Measurements from ENCODE around the gene TTC23L. TPM values are rescaled to one million over a fixed set of nuclear protein-coding genes. Genes with fewer than 3 reads are reported as not detected.

The TTC23L gene
- total RNA-seq, 2 donors from 2014 or later: 2.4 to 2.7 TPM

DNA sequence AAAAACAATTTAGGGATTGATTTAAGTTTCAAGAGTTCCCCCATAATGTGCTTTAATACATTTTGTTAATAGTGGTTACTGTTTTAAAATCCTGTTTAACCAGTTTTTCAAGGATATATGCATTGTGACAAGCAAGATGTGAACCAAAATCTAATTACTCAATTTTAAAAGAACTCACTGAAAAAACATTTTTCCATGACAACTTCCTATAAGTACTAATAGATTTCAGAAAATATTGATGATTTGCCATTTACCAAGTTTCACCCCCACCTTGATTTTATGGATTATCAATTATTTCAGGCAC, 85.5 kb downstream of the TTC23L start:
- no peaks in the 10 kb centered on the region for H3K27me3 ChIP-seq (replicated peaks; ENCODE audit: insufficient read depth)
- no peaks in the 10 kb centered on the region for H3K9me3 ChIP-seq
- H3K27ac ChIP-seq: no peak overlapping the region
- DNase-seq (ENCODE audit: low spot score): no peak
- no peak overlapping the region for H3K4me3 ChIP-seq
- H3K36me3 ChIP-seq: peaks cover 0 to 7% of the 10 kb centered on the region in 2 donors
- TF ChIP-seq POLR2AphosphoS5 (IDR thresholded peaks at IDR 0.05) (no peak), POLR2A (IDR thresholded peaks at IDR 0.05) (no peak)
- TF ChIP-seq, protein P1, sequence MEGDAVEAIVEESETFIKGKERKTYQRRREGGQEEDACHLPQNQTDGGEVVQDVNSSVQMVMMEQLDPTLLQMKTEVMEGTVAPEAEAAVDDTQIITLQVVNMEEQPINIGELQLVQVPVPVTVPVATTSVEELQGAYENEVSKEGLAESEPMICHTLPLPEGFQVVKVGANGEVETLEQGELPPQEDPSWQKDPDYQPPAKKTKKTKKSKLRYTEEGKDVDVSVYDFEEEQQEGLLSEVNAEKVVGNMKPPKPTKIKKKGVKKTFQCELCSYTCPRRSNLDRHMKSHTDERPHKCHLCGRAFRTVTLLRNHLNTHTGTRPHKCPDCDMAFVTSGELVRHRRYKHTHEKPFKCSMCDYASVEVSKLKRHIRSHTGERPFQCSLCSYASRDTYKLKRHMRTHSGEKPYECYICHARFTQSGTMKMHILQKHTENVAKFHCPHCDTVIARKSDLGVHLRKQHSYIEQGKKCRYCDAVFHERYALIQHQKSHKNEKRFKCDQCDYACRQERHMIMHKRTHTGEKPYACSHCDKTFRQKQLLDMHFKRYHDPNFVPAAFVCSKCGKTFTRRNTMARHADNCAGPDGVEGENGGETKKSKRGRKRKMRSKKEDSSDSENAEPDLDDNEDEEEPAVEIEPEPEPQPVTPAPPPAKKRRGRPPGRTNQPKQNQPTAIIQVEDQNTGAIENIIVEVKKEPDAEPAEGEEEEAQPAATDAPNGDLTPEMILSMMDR (IDR thresholded peaks at IDR 0.05): no peak
- intact Hi-C loops (cut with DNase I): loop anchor here (10.0 kb wide), 1 partner anchor 1480 kb away; the partner anchor contains the start of gene TARS1
- H3K4me1 ChIP-seq (replicated peaks): peaks cover 3% of the 10 kb centered on the region

DNA sequence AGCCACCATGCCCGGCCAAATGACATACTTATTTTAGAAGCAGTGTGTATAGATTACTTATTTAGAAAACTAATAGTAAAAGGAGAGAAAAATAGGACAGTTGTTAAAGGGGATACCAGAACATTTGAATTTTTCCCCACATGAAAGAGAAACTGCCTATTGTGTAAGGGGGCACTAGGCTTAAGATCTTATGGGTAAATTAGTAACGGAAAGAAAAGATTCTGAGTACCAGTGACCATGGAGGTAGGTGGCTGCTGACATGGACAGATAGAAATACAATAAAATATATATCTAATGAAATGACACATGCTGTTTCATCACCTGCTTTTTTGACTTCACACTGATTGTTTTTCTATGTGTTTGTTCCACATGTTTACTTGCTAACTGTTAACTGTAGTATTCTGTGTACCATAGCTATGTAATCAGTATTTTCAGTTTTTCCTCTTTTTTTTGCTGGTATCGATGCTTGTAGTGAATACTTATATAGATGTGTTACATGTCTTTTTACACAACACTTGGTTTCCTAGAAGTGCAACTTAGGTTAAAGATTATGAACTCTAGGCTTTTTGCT, 87.4 kb downstream of the TTC23L start:
- no peaks in the 10 kb centered on the region for H3K27me3 ChIP-seq (replicated peaks; ENCODE audit: insufficient read depth)
- peaks cover 10% of the 10 kb centered on the region for H3K4me1 ChIP-seq (replicated peaks)
- H3K36me3 ChIP-seq: peaks cover 0 to 7% of the 10 kb centered on the region in 2 donors
- no peak overlapping the region for H3K4me3 ChIP-seq
- DNase-seq (ENCODE audit: low spot score): no peak
- intact Hi-C loops (cut with DNase I): loop anchor here (5.0 to 10.0 kb wide), 2 partner anchors 929 to 1482 kb away; partner anchors contain the start of gene TARS1
- TF ChIP-seq POLR2AphosphoS5 (IDR thresholded peaks at IDR 0.05): no peak
- TF ChIP-seq POLR2A (IDR thresholded peaks at IDR 0.05): no peak
- TF ChIP-seq, protein P1 (IDR thresholded peaks at IDR 0.05): no peak
- WGBS: 88% methylated on average over 3 of the region's 3 CpGs
- no peak overlapping the region for H3K27ac ChIP-seq
- no peaks in the 10 kb centered on the region for H3K9me3 ChIP-seq

- Histone ChIP-seq H3K4me1 (replicated peaks) (peaks cover 10% of the 10 kb centered on the region), H3K4me3 (no peak overlapping the region), H3K36me3 (peaks cover 0 to 7% of the 10 kb centered on the region in 2 donors), H3K9me3 (no peaks in the 10 kb centered on the region), H3K27me3 (replicated peaks; ENCODE audit: insufficient read depth) (no peaks in the 10 kb centered on the region), H3K27ac (no peak overlapping the region)
- TF ChIP-seq, protein P1 (IDR thresholded peaks at IDR 0.05): no peak
- TF ChIP-seq POLR2AphosphoS5 (IDR thresholded peaks at IDR 0.05) (no peak), POLR2A (IDR thresholded peaks at IDR 0.05) (no peak)
- no peak for DNase-seq (ENCODE audit: low spot score)
- intact Hi-C loops (cut with DNase I): loop anchor here (5.0 to 10.0 kb wide), 2 partner anchors 930 to 1483 kb away; partner anchors contain the start of gene TARS1
- WGBS: 95% methylated on average over 5 of the region's 5 CpGs
These were observed 88.8 kb downstream of the TTC23L start for GRCh38 chr5:34927785-34928184.

- intact Hi-C loops (cut with DNase I): loop anchor here (5.0 to 10.0 kb wide), 2 partner anchors 931 to 1483 kb away; partner anchors contain the start of gene TARS1
- H3K4me3 ChIP-seq: no peak overlapping the region
- WGBS: 93% methylated on average over 5 of the region's 5 CpGs
- H3K27me3 ChIP-seq (replicated peaks; ENCODE audit: insufficient read depth): no peaks in the 10 kb centered on the region
- H3K36me3 ChIP-seq: peaks cover 0 to 5% of the 10 kb centered on the region in 2 donors
- peaks cover 10% of the 10 kb centered on the region for H3K4me1 ChIP-seq (replicated peaks)
- no peaks in the 10 kb centered on the region for H3K9me3 ChIP-seq
- no peak overlapping the region for H3K27ac ChIP-seq
- TF ChIP-seq, protein P1 (IDR thresholded peaks at IDR 0.05): no peak
- no peak for TF ChIP-seq POLR2AphosphoS5 (IDR thresholded peaks at IDR 0.05)
- TF ChIP-seq POLR2A (IDR thresholded peaks at IDR 0.05): no peak
- DNase-seq (ENCODE audit: low spot score): no peak
These were observed 89.3 kb downstream of the TTC23L start for GRCh38 chr5:34928267-34928666.

DNA sequence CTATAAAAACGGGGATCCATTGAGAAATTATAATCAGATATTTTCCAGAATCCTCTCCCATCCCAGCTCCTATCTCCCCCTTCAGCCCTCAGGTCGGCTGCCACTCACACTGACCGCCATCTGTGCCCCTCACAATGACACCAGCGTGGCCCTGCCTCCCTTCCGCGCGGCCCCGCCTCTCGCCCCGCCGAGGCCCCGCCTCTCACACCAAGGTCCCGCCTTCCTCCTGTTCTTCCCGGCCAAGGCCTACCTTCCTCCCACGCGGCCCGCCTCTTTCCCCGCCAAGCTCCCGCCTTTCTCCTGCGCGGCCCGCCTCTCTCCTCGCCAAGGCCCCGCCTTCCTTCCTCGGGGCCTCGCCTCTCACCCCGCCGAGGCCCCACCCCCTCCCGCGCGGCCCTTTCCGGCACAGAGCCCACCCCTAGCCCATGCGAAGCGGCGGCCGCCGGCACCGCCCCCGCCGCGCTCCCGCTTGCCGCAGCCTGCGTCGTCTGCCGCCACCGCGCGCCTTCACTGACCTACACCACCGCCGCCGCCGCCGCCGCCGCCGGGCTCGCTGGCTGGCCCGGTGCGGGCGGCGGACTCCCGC, 90.3 kb downstream of the TTC23L start, which contains the start of gene DNAJC21:
TSS of gene DNAJC21 (plus strand) at position 426 of the 586 bp plus-strand sequence. CDS start 261 bp downstream, outside the sequence.
- intact Hi-C loops (cut with DNase I): loop anchor here (5.0 to 10.0 kb wide), 2 partner anchors 932 to 1484 kb away; partner anchors contain the start of gene TARS1

More for the DNA sequence above, 90.3 kb downstream of the TTC23L start, which contains the start of gene DNAJC21:
- DNase-seq (ENCODE audit: low spot score): peak; percentile 96
- TF ChIP-seq, protein P1 (IDR thresholded peaks at IDR 0.05): no peak
- TF ChIP-seq POLR2AphosphoS5 (IDR thresholded peaks at IDR 0.05): peak; percentile 86
- Histone ChIP-seq H3K27me3 (replicated peaks; ENCODE audit: insufficient read depth) (no peaks in the 10 kb centered on the region), H3K36me3 (no peaks in the 10 kb centered on the region), H3K4me1 (replicated peaks) (peaks cover 10% of the 10 kb centered on the region), H3K4me3 (peak within 1 kb of the TSS; percentile 81 to 82), H3K27ac (peak within 1 kb of the TSS; percentile 91 to 92), H3K9me3 (no peaks in the 10 kb centered on the region)
- WGBS: 2% methylated on average over 46 of the region's 63 CpGs

Data from prostate gland (tissue), 2 donors.